ENCODE data around the gene SIGLEC6.

DNA sequence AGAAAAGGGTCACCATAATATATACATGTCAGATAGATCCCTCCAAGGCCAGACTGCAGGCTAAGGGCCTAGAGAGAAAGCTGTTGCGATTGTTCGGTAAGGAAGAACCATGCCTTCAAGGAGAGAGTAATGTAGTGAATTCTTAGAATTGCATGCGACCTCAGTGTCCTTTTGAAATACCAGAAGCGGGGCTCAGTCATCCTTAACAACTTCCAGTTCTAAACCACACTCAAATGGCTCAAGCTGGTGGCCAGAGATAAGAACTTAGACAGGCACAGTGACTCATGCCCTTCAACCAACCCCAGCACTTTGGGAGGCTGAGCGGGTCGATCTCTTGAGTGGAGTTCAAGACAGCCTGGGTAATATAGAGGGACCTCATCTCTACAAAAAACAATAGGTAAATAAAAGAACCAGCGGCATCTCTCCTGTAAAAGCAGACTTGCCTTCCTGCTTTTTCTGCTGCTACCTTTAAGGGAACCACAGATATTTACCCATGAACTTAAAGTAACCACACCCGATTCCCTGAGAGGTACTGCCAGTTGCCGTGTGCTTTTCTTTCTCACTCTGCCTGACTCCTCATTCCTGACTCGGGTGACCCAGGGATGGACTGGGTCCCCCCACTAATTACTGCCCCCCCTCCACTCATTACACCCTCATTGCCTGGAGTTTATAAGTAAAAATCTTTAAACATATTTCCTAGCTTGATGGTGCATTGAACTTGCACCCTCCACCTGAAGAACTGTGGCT lies 15.4 kb upstream of the SIGLEC6 start:
- TF ChIP-seq POLR2A (IDR thresholded peaks at IDR 0.05; ENCODE audit: low read depth, low read length) (no peak), POU2F2 (IDR thresholded peaks at IDR 0.05; ENCODE audit: low read depth, low read length) (no peak), SPI1 (IDR thresholded peaks at IDR 0.05; ENCODE audit: low read depth, low read length) (no peak), POLR2AphosphoS5 (IDR thresholded peaks at IDR 0.05; ENCODE audit: low read depth, low read length) (no peak), TAF1 (IDR thresholded peaks at IDR 0.05; ENCODE audit: low read depth, low read length) (no peak), PAX5 (IDR thresholded peaks at IDR 0.05; ENCODE audit: insufficient read depth, low read length, severe bottlenecking) (no peak)
